A549 (cell line): ENCODE measurements around the gene ZFHX3.
"Not testable (repeated sequence)": the region's sequence is repeated elsewhere in the genome, so short reads cannot be mapped to it uniquely, and the experiment has no call there.

ENCODE experiments used
- POLR2A ChIP-seq: IDR thresholded peaks from 2 replicates; pipeline ENCODE4 v1.6.1; 2012; ENCODE audit warnings: mild to moderate bottlenecking, low read length
- TF ChIP-seq, protein P1 (sequence below): fragments of 450-650 bp; IDR thresholded peaks from 2 replicates; pipeline ENCODE4 v1.6.1; 2014; ENCODE audit warnings: antibody characterized with exemption
- TF ChIP-seq, protein P2 (sequence below): fragments of >200 bp; sonication (Bioruptor Twin); formaldehyde crosslinking; IDR thresholded peaks from 3 replicates; pipeline ENCODE4 v1.5.1; 2016

DNA sequence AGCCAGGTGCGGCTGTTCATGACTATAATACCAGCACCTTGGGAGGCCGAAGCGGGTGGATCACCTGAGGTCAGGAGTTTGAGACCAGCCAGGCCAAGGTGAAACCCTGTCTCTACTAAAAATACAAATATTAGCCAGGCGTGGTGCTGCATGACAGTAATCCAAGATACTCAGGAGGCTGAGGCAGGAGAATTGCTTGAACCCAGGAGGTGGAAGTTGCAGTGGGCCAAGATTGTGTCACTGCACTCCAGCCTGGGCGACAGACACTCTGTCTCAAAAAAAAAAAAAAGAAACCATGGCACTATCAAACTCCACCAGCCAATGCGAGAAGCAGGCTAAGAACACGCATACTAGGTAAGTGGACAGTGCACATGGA lies 58.7 kb downstream of the ZFHX3 start:
- TF ChIP-seq, protein P1, sequence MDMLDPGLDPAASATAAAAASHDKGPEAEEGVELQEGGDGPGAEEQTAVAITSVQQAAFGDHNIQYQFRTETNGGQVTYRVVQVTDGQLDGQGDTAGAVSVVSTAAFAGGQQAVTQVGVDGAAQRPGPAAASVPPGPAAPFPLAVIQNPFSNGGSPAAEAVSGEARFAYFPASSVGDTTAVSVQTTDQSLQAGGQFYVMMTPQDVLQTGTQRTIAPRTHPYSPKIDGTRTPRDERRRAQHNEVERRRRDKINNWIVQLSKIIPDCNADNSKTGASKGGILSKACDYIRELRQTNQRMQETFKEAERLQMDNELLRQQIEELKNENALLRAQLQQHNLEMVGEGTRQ, result not testable (repeated sequence)
- TF ChIP-seq, protein P2, sequence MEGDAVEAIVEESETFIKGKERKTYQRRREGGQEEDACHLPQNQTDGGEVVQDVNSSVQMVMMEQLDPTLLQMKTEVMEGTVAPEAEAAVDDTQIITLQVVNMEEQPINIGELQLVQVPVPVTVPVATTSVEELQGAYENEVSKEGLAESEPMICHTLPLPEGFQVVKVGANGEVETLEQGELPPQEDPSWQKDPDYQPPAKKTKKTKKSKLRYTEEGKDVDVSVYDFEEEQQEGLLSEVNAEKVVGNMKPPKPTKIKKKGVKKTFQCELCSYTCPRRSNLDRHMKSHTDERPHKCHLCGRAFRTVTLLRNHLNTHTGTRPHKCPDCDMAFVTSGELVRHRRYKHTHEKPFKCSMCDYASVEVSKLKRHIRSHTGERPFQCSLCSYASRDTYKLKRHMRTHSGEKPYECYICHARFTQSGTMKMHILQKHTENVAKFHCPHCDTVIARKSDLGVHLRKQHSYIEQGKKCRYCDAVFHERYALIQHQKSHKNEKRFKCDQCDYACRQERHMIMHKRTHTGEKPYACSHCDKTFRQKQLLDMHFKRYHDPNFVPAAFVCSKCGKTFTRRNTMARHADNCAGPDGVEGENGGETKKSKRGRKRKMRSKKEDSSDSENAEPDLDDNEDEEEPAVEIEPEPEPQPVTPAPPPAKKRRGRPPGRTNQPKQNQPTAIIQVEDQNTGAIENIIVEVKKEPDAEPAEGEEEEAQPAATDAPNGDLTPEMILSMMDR, result not testable (repeated sequence)
- not testable (repeated sequence) for TF ChIP-seq POLR2A
